Heart right ventricle (tissue), 16 donors: ENCODE results near the gene INPP4B. TPM values are rescaled to one million over a fixed set of nuclear protein-coding genes. Genes with fewer than 3 reads are reported as not detected.

Source experiments
- ATAC-seq, 8 donors: fragments of 200-7000 bp; cut with Tn5 transposase; one replicate each; pipeline ENCODE4 v1.9.1; 2020; ENCODE audit warnings: mild to moderate bottlenecking in 8 of 8, moderate library complexity in 8 of 8, moderate number of reproducible peaks in 1 of 8
- DNase-seq, 2 donors: peaks; one replicate each; pipeline ENCODE4 v3.0.0-alpha.2; 2020
- H3K27ac ChIP-seq, 10 donors: fragments of 200-600 bp; sonication (generic) in 2 of 10; one replicate each; pipeline versions ENCODE4 v1.5.0 to v1.8.0; 2020 to 2022; ENCODE audit warnings: mild to moderate bottlenecking in 3 of 10
- H3K27me3 ChIP-seq, 7 donors: fragments of 200-600 bp; one replicate each; pipeline ENCODE4 v1.8.0; 2021 to 2022; ENCODE audit warnings: mild to moderate bottlenecking in 2 of 7
- H3K36me3 ChIP-seq, 9 donors: fragments of 200-600 bp; sonication (generic) in 1 of 9; one replicate each; pipeline versions ENCODE4 v1.5.0 to v1.8.0; 2020 to 2022; ENCODE audit warnings: mild to moderate bottlenecking in 2 of 9
- H3K4me1 ChIP-seq, 9 donors: fragments of 200-600 bp; sonication (generic) in 1 of 9; one replicate each; pipeline versions ENCODE4 v1.5.0 to v1.8.0; 2020 to 2022; ENCODE audit warnings: mild to moderate bottlenecking in 4 of 9
- H3K4me3 ChIP-seq, 10 donors: fragments of 200-600 bp; sonication (generic) in 2 of 10; one replicate each; pipeline versions ENCODE4 v1.5.0 to v1.8.0; 2020 to 2022; ENCODE audit warnings: mild to moderate bottlenecking in 7 of 10, moderate library complexity in 2 of 10
- H3K9me3 ChIP-seq, 11 donors: fragments of 200-600 bp in 10 of 11; sonication (generic) in 2 of 11; one replicate each; pipeline versions ENCODE4 v1.5.0 to v1.8.0; 2013 to 2022; ENCODE audit warnings: mild to moderate bottlenecking in 2 of 11, control low read depth in 1 of 11, moderate library complexity in 1 of 11
- WGBS, 2 donors: extraction: QIAGEN DNeasy Blood & Tissue Kit; methylation state at CpG; one replicate each; pipeline ENCODE4 v1.1.7; 2013; ENCODE audit warnings: inconsistent platforms in 1 of 2; 5-methylcytosine and 5-hydroxymethylcytosine counted together
- intact Hi-C, 10 donors: fragments of 100-400 bp; cut with DNase I; formaldehyde crosslinking; loops; one replicate each; pipeline versions ENCODE4 v1.11.1 to v1.14.2; 2022
- polyA plus RNA-seq, 2 donors: library from polyadenylated mRNA; stranded (reverse); fragments of 200-250 nt; gene quantifications; one replicate each; pipeline ENCODE4 v1.2.3, GENCODE V29; 2013
- total RNA-seq, 10 donors: library from RNA; stranded (reverse); fragmentation: NEBNext Ultra II Directional in 3 of 10; extraction: Animal tissue kit (Norgen Biotek cat#: 25700) in 3 of 10; gene quantifications; one replicate each; pipeline versions ENCODE4 v1.2.1 to v1.2.4, GENCODE V29; 2021 to 2023
- TF ChIP-seq, protein P1 (sequence below), 9 donors: fragments of 200-600 bp; sonication (generic) in 2 of 9; IDR thresholded peaks; one replicate each; pipeline versions ENCODE4 v1.5.0 to v1.8.0; 2021 to 2022; ENCODE audit warnings: antibody characterized with exemption in 9 of 9, mild to moderate bottlenecking in 5 of 9, moderate library complexity in 1 of 9
- donor health status: Arrhythmogenic right ventricular cardiomyopathy.
- donor health status: ischemic (EF 13 %, LVEDD 7.1; RV severe dilation, severe dysfunction).
- donor health status: healthy with polysubstance abuse.
- donor health status: DM: no; HTN: yes; CAD: no.
- donor health status: DM: no; HTN: no; CAD: no.
- donor health status: ischemic (EF 25% LVEDD 6.9; RV normal size, moderate dysfunction).
- donor health status: ischemic (EF 25% LVEDD 5.7; RV mildly dilated, moderate dysfunction).
- donor health status: healthy.
- donor health status: DM: yes; HTN: yes; CAD: no.
- donor health status: Ischemic cardiomyopathy.
- donor health status: ischemic (EF 35%, LVEDD 5.7; RV mildly dilated, moderate dysfunction).
- donor health status: nonischemic (EF 11% LVEDD 7.7; RV severe dilation, severe dysfunction).
- donor health status: DM: yes; HTN: yes; CAD: no.
- donor health status: PGD.
- donor health status: ischemic (EF 29% LVEDD 5.4; RV normal size, mild dysfunction).
- donor health status: nonischemic (EF 23%, LVEDD 6.1; RV moderate dilation, normal function).

The INPP4B gene
- total and polyA plus RNA-seq, 12 donors, result 3.7 to 100.0 (median 39.1) TPM

GRCh38 chr4:142418697-142419096 lies 427.4 kb downstream of the INPP4B start:
- ATAC-seq (peak in 4 of 8 donors; percentile 44 to 84 (median 78)), DNase-seq (no peak)
- H3K4me3 ChIP-seq, result no peak overlapping the region
- peak overlapping the region in 1 of 10 donors; percentile 57 for H3K27ac ChIP-seq
- TF ChIP-seq, protein P1, sequence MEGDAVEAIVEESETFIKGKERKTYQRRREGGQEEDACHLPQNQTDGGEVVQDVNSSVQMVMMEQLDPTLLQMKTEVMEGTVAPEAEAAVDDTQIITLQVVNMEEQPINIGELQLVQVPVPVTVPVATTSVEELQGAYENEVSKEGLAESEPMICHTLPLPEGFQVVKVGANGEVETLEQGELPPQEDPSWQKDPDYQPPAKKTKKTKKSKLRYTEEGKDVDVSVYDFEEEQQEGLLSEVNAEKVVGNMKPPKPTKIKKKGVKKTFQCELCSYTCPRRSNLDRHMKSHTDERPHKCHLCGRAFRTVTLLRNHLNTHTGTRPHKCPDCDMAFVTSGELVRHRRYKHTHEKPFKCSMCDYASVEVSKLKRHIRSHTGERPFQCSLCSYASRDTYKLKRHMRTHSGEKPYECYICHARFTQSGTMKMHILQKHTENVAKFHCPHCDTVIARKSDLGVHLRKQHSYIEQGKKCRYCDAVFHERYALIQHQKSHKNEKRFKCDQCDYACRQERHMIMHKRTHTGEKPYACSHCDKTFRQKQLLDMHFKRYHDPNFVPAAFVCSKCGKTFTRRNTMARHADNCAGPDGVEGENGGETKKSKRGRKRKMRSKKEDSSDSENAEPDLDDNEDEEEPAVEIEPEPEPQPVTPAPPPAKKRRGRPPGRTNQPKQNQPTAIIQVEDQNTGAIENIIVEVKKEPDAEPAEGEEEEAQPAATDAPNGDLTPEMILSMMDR (IDR thresholded peaks at IDR 0.05), result no peak
- peaks cover 0 to 19% (median 0%) of the 10 kb centered on the region in 9 donors for H3K4me1 ChIP-seq
- intact Hi-C loops, result no loop called here
- no peaks in the 10 kb centered on the region for H3K36me3 ChIP-seq
- no peaks in the 10 kb centered on the region for H3K27me3 ChIP-seq
- WGBS, 2 donors, result 68% methylated on average over 2 of the region's 2 CpGs
- H3K9me3 ChIP-seq, result no peaks in the 10 kb centered on the region

GRCh38 chr4:142416711-142417275 lies 429.3 kb downstream of the INPP4B start:
- Histone ChIP-seq H3K36me3 (no peaks in the 10 kb centered on the region), H3K27me3 (no peaks in the 10 kb centered on the region), H3K27ac (peak overlapping the region in 4 of 10 donors; percentile 0 to 79 (median 29)), H3K9me3 (no peaks in the 10 kb centered on the region), H3K4me1 (peaks cover 0 to 19% (median 0%) of the 10 kb centered on the region in 9 donors), H3K4me3 (no peak overlapping the region)
- DNase-seq (no peak), ATAC-seq (peak in 3 of 8 donors; percentile 26 to 74 (median 42))
- TF ChIP-seq, protein P1 (IDR thresholded peaks at IDR 0.05), result no peak
- intact Hi-C loops, result no loop called here
- WGBS, 2 donors, result 51 to 60% methylated on average over 5 of the region's 5 CpGs

DNA sequence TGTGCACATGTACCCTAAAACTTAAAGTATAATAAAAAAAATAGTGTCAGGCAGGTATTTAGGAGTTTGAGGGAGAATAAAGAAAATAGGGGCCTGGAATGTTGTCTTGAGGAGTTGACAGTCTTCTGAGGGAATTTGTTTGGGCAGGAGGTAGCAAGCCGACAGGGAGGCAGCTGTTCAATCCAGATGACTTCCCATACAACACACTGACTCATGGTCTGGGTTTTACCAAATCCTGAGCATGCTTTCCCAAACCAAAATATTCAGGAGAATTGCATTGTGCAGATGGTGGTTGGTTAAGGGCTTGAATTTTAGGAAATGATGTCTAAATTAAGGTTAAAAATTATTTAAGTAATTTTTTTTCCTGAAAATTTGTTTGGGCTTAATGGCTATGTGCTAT lies 430.0 kb downstream of the INPP4B start:
- no peaks in the 10 kb centered on the region for H3K9me3 ChIP-seq
- H3K36me3 ChIP-seq, result no peaks in the 10 kb centered on the region
- H3K27me3 ChIP-seq, result no peaks in the 10 kb centered on the region
- peak overlapping the region in 3 of 10 donors; percentile 0 to 79 (median 32) for H3K27ac ChIP-seq
- TF ChIP-seq, protein P1 (IDR thresholded peaks at IDR 0.05), result no peak
- 72 to 73% methylated on average over 1 of the region's 1 CpG for WGBS, 2 donors
- ATAC-seq (no peak), DNase-seq (no peak)
- H3K4me3 ChIP-seq, result no peak overlapping the region
- intact Hi-C loops, result no loop called here
- peaks cover 0 to 19% (median 0%) of the 10 kb centered on the region in 9 donors for H3K4me1 ChIP-seq

GRCh38 chr4:142414366-142414990 lies 431.6 kb downstream of the INPP4B start:
- no peaks in the 10 kb centered on the region for H3K9me3 ChIP-seq
- intact Hi-C loops, result no loop called here
- H3K4me1 ChIP-seq, result peaks cover 0 to 19% (median 0%) of the 10 kb centered on the region in 9 donors
- H3K27ac ChIP-seq, result no peak overlapping the region
- no peaks in the 10 kb centered on the region for H3K36me3 ChIP-seq
- H3K4me3 ChIP-seq, result no peak overlapping the region
- DNase-seq, result no peak
- TF ChIP-seq, protein P1 (IDR thresholded peaks at IDR 0.05), result no peak
- H3K27me3 ChIP-seq, result no peaks in the 10 kb centered on the region
- WGBS, 2 donors, result 64 to 79% methylated on average over 4 of the region's 4 CpGs
- no peak for ATAC-seq
